RWPE2 (cell line): ENCODE results near the gene P2RY8.

Experiments used
- ATAC-seq: fragments of 200-7000 bp; cut with Tn5 transposase; 3 replicates; pipeline ENCODE4 v1.9.1; 2021; ENCODE audit warnings: low read depth
- DNase-seq: peaks from one replicate; pipeline ENCODE4 v3.0.0-alpha.2; 2020; ENCODE audit warnings: low spot score
- H3K27ac ChIP-seq: fragments of 450-650 bp; 2 replicates; pipeline ENCODE4 v1.5.1; 2017; ENCODE audit warnings: mild to moderate bottlenecking; ENCODE audit not compliant: poor library complexity, severe bottlenecking
- H3K27me3 ChIP-seq: fragments of 250-450 bp; sonication (Bioruptor Pico); 2 replicates; pipeline ENCODE4 v1.5.1; 2021; ENCODE audit warnings: mild to moderate bottlenecking, moderate library complexity; ENCODE audit not compliant: insufficient read depth, poor library complexity, severe bottlenecking
- H3K36me3 ChIP-seq: fragments of 250-450 bp; sonication (Bioruptor Pico); 2 replicates; pipeline ENCODE4 v1.5.1; 2020; ENCODE audit warnings: low read depth, mild to moderate bottlenecking, moderate library complexity
- H3K4me1 ChIP-seq: fragments of 250-450 bp; sonication (Bioruptor Pico); 2 replicates; pipeline ENCODE4 v1.5.1; 2021; ENCODE audit warnings: mild to moderate bottlenecking, moderate library complexity; ENCODE audit not compliant: insufficient read depth, poor library complexity, severe bottlenecking
- H3K4me3 ChIP-seq: fragments of 250-450 bp; sonication (Bioruptor Pico); 2 replicates; pipeline ENCODE4 v1.5.1; 2021; ENCODE audit warnings: mild to moderate bottlenecking, moderate library complexity; ENCODE audit not compliant: severe bottlenecking
- H3K9me3 ChIP-seq: fragments of 250-450 bp; sonication (Bioruptor Pico); 2 replicates; pipeline ENCODE4 v1.5.1; 2021; ENCODE audit warnings: mild to moderate bottlenecking, moderate library complexity; ENCODE audit not compliant: severe bottlenecking
- CTCF ChIP-seq: fragments of 450-650 bp; IDR thresholded peaks from one replicate; pipeline ENCODE4 v1.5.1; 2017; ENCODE audit warnings: mild to moderate bottlenecking, moderate library complexity; ENCODE audit not compliant: poor library complexity, severe bottlenecking

P2RY8 gene

DNA sequence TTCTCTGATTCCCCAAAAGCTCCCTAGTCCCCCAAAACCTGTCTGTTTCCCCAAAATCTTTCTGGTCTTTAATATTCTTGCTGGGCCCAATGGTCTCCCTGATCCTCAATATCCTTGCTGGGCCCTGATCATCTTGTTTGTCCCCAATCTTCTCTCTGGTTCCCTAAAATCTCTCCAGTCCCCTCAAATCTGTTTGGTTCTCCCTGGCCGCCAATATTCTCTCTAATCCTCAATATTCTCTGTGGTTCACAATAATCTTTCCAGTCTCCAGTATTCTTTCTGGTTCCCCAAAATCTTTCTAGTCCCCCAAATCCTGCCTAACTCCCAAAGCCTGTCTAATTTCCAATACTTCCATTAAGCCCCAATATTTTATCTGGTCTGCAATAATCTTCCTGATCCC lies 18.5 kb downstream of the P2RY8 start:
- H3K36me3 ChIP-seq: no peaks in the 10 kb centered on the region
- no peak overlapping the region for H3K4me3 ChIP-seq
- H3K27me3 ChIP-seq: no peaks in the 10 kb centered on the region
- ATAC-seq: no peak
- no peak overlapping the region for H3K27ac ChIP-seq
- no peak for DNase-seq
- no peaks in the 10 kb centered on the region for H3K9me3 ChIP-seq
- H3K4me1 ChIP-seq: no peaks in the 10 kb centered on the region
- TF ChIP-seq CTCF: no peak

DNA sequence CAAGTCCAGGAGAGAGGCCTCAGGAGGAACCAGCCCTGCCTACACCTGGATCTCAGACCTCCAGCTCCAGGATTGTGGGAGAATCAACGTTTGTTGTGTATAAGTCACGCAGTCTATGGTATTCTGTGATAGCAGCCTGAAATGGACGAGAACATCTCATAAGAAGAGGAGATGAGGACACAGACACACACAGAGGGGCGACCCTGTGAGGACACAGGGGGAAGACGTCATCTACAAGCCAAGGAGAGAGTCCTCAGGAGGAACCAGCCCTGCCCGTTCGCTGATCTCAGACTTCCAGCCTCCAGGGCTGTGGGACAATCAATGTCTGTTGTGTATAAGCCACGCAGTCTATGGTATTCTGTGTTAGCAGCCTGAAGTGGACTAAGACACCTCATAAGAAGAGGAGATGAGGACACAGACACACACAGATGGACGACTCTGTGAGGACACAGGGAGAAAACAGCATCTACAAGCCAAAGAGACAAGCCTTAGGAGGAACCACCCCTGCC lies 20.3 kb downstream of the P2RY8 start:
- ATAC-seq: peak; percentile 27; the same call in 1 of the 3 replicates
- Histone ChIP-seq H3K27ac (no peak overlapping the region), H3K4me1 (no peaks in the 10 kb centered on the region), H3K4me3 (no peak overlapping the region), H3K9me3 (no peaks in the 10 kb centered on the region), H3K27me3 (no peaks in the 10 kb centered on the region), H3K36me3 (no peaks in the 10 kb centered on the region)
- TF ChIP-seq CTCF: no peak
- no peak for DNase-seq

GRCh38 chrX:1511829-1512228 lies 25.2 kb downstream of the P2RY8 start:
- H3K27me3 ChIP-seq: no peaks in the 10 kb centered on the region
- no peaks in the 10 kb centered on the region for H3K4me1 ChIP-seq
- no peak overlapping the region for H3K4me3 ChIP-seq
- no peak for ATAC-seq
- H3K27ac ChIP-seq: no peak overlapping the region
- TF ChIP-seq CTCF: no peak
- H3K9me3 ChIP-seq: peaks cover 2% of the 10 kb centered on the region
- H3K36me3 ChIP-seq: no peaks in the 10 kb centered on the region
- no peak for DNase-seq

GRCh38 chrX:1511150-1511549 lies 25.8 kb downstream of the P2RY8 start:
- Histone ChIP-seq H3K27ac (no peak overlapping the region), H3K27me3 (no peaks in the 10 kb centered on the region), H3K36me3 (no peaks in the 10 kb centered on the region), H3K4me1 (no peaks in the 10 kb centered on the region), H3K9me3 (peaks cover 2% of the 10 kb centered on the region), H3K4me3 (no peak overlapping the region)
- TF ChIP-seq CTCF: no peak
- ATAC-seq (no peak), DNase-seq (no peak)

GRCh38 chrX:1507511-1508463 lies 29.2 kb downstream of the P2RY8 start:
- H3K4me1 ChIP-seq: no peaks in the 10 kb centered on the region
- ATAC-seq: no peak
- no peak overlapping the region for H3K4me3 ChIP-seq
- TF ChIP-seq CTCF: no peak
- no peak overlapping the region for H3K27ac ChIP-seq
- H3K27me3 ChIP-seq: no peaks in the 10 kb centered on the region
- H3K9me3 ChIP-seq: peaks cover 2% of the 10 kb centered on the region
- no peaks in the 10 kb centered on the region for H3K36me3 ChIP-seq
- DNase-seq: no peak
